Fibroblast of lung (primary cell): ENCODE data around the gene COQ4. TPM values are rescaled to one million over a fixed set of nuclear protein-coding genes. Genes with fewer than 3 reads are reported as not detected.

ENCODE experiments used
- DNase-seq, 2 donors: peaks; one replicate each; pipeline versions ENCODE4 v3.0.0 to v3.0.0-alpha.2; 2010; ENCODE audit warnings: low read depth in 2 of 2
- H2AFZ ChIP-seq: 2 replicates; pipeline ENCODE4 v1.5.1; 2012; ENCODE audit warnings: low read length, control low read depth, inconsistent platforms
- H3K27ac ChIP-seq: 2 replicates; pipeline ENCODE4 v1.5.1; 2011; ENCODE audit warnings: low read length, control low read depth; ENCODE audit not compliant: insufficient read depth
- H3K27me3 ChIP-seq: 2 replicates; pipeline ENCODE4 v1.5.1; 2011; ENCODE audit warnings: mild to moderate bottlenecking, low read length; ENCODE audit not compliant: control insufficient read depth, insufficient read depth
- H3K36me3 ChIP-seq: 2 replicates; pipeline ENCODE4 v1.5.1; 2011; ENCODE audit warnings: low read length; ENCODE audit not compliant: control insufficient read depth, insufficient read depth
- H3K4me1 ChIP-seq: 2 replicates; pipeline ENCODE4 v1.5.1; 2011; ENCODE audit warnings: low read length; ENCODE audit not compliant: control insufficient read depth, insufficient read depth; ENCODE audit errors: extremely low read depth
- H3K4me2 ChIP-seq: 2 replicates; pipeline ENCODE4 v1.5.1; 2011; ENCODE audit warnings: low read length, control low read depth; ENCODE audit not compliant: insufficient read depth; ENCODE audit errors: extremely low read depth
- H3K4me3 ChIP-seq, 4 experiments: fragments of 200-600 bp in 1 of 4; sonication (generic) in 1 of 4; replicated peaks in 1 of 4; 2 replicates each; pipeline ENCODE4 v1.5.1; 2011 to 2016; ENCODE audit warnings: low read length in 4 of 4, low read depth in 3 of 4, mild to moderate bottlenecking in 3 of 4, control low read depth in 2 of 4, inconsistent platforms in 1 of 4, mixed read lengths in 1 of 4; ENCODE audit not compliant: insufficient read depth in 1 of 4; ENCODE audit errors: control extremely low read depth in 1 of 4
- H3K79me2 ChIP-seq: 2 replicates; pipeline ENCODE4 v1.5.1; 2012; ENCODE audit warnings: mild to moderate bottlenecking, low read length, inconsistent platforms; ENCODE audit not compliant: control insufficient read depth, insufficient read depth
- H3K9ac ChIP-seq: 2 replicates; pipeline ENCODE4 v1.5.1; 2011; ENCODE audit warnings: mild to moderate bottlenecking, low read length, control low read depth; ENCODE audit not compliant: insufficient read depth
- H3K9me3 ChIP-seq: 2 replicates; pipeline ENCODE4 v1.5.1; 2012; ENCODE audit warnings: low read depth, low read length; ENCODE audit not compliant: control insufficient read depth, insufficient read depth
- H4K20me1 ChIP-seq: 2 replicates; pipeline ENCODE4 v1.5.1; 2011; ENCODE audit warnings: low read length; ENCODE audit not compliant: control insufficient read depth, insufficient read depth; ENCODE audit errors: extremely low read depth
- EZH2 ChIP-seq: IDR thresholded peaks from 2 replicates; pipeline ENCODE4 v1.5.1; 2012; ENCODE audit warnings: low read length, control low read depth, mild to moderate bottlenecking; ENCODE audit errors: missing control alignments
- polyA plus RNA-seq, 2 donors: library from polyadenylated mRNA; depleted of rRNA in 1 of 2; stranded (reverse) in 1 of 2; unstranded in 1 of 2; fragments of >200 nt; gene quantifications; 2 replicates each; pipeline ENCODE4 v1.2.1, GENCODE V29; 2011 to 2012; ENCODE audit warnings: missing spikeins in 1 of 2
- total RNA-seq: library from RNA; depleted of rRNA; stranded (reverse); fragments of >200 nt; gene quantifications from 2 replicates; pipeline ENCODE4 v1.2.1, GENCODE V29; 2014
- TF ChIP-seq, protein P1 (sequence below), 2 donors: IDR thresholded peaks in 1 of 2; conservative IDR thresholded peaks in 1 of 2; 1 replicate in 1 of 2; 2 replicates in 1 of 2; pipeline ENCODE4 v1.5.1; 2011 to 2012; ENCODE audit warnings: low read length in 2 of 2, control low read depth in 1 of 2, inconsistent platforms in 1 of 2, low read depth in 1 of 2, mild to moderate bottlenecking in 1 of 2

The COQ4 gene
- total and polyA plus RNA-seq, 2 donors (not counting 1 experiment from before 2014, with no cell fraction given), result 11.2 to 18.7 TPM

- peak overlapping the region; percentile 63 for H3K9ac ChIP-seq
- H4K20me1 ChIP-seq, result no peaks in the 10 kb centered on the region
- peak overlapping the region; percentile 5 for H2AFZ ChIP-seq
- peak overlapping the region; percentile 67 for H3K4me2 ChIP-seq
- peaks cover 11% of the 10 kb centered on the region for H3K36me3 ChIP-seq
- peak overlapping the region; percentile 81 for H3K27ac ChIP-seq
- peak overlapping the region; percentile 82 to 89 (median 88) for H3K4me3 ChIP-seq
- TF ChIP-seq EZH2, result no peak
- TF ChIP-seq, protein P1, sequence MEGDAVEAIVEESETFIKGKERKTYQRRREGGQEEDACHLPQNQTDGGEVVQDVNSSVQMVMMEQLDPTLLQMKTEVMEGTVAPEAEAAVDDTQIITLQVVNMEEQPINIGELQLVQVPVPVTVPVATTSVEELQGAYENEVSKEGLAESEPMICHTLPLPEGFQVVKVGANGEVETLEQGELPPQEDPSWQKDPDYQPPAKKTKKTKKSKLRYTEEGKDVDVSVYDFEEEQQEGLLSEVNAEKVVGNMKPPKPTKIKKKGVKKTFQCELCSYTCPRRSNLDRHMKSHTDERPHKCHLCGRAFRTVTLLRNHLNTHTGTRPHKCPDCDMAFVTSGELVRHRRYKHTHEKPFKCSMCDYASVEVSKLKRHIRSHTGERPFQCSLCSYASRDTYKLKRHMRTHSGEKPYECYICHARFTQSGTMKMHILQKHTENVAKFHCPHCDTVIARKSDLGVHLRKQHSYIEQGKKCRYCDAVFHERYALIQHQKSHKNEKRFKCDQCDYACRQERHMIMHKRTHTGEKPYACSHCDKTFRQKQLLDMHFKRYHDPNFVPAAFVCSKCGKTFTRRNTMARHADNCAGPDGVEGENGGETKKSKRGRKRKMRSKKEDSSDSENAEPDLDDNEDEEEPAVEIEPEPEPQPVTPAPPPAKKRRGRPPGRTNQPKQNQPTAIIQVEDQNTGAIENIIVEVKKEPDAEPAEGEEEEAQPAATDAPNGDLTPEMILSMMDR (conservative IDR thresholded peaks at IDR 0.05 in 1 of 2, IDR thresholded peaks at IDR 0.05 in 1 of 2; ENCODE audit: low read depth in 1 of 2, low read length in 2 of 2), result no peak
- DNase-seq, result peak; percentile 44 to 63
- H3K9me3 ChIP-seq, result no peaks in the 10 kb centered on the region
- H3K79me2 ChIP-seq, result peaks cover 29% of the 10 kb centered on the region
- no peaks in the 10 kb centered on the region for H3K27me3 ChIP-seq
- H3K4me1 ChIP-seq, result peaks cover 9% of the 10 kb centered on the region
Measured at GRCh38 chr9:128323212-128323730, 632 bp downstream of the COQ4 start.

- Histone ChIP-seq H3K4me1 (peaks cover 11% of the 10 kb centered on the region), H3K9me3 (no peaks in the 10 kb centered on the region), H3K79me2 (peaks cover 29% of the 10 kb centered on the region), H3K4me2 (peak overlapping the region; percentile 67), H3K9ac (no peak overlapping the region), H3K27ac (no peak overlapping the region), H3K36me3 (peaks cover 11% of the 10 kb centered on the region), H3K4me3 (peak overlapping the region; percentile 82 to 89 (median 88)), H2AFZ (no peak overlapping the region), H4K20me1 (no peaks in the 10 kb centered on the region), H3K27me3 (no peaks in the 10 kb centered on the region)
- TF ChIP-seq EZH2, result no peak
- TF ChIP-seq, protein P1 (conservative IDR thresholded peaks at IDR 0.05 in 1 of 2, IDR thresholded peaks at IDR 0.05 in 1 of 2; ENCODE audit: low read depth in 1 of 2, low read length in 2 of 2), result no peak
- no peak for DNase-seq
Measured at GRCh38 chr9:128323791-128324190, 1.2 kb downstream of the COQ4 start.

DNA sequence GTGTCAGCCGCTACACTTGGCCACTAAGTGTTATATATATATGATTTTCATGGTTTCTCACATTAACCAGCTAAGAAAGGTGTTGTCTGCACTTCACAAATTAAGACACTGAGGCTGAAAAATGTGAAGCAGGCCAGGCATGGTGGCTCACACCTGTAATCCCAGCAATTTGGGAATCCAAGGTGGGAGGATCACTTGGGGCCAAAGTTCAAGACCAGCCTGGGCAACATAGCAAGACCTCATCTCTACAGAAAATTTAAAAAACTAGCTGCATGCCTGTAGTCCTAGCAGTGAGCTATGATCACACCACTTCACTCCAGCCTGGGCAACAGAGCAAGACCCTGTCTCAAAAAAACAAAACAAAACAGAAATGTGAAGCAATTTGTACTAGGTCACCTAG is 1.8 kb downstream of the COQ4 start:
- Histone ChIP-seq H4K20me1 (no peaks in the 10 kb centered on the region), H3K4me1 (peaks cover 11% of the 10 kb centered on the region), H3K9me3 (no peaks in the 10 kb centered on the region), H3K36me3 (peaks cover 11% of the 10 kb centered on the region), H3K4me2 (no peak overlapping the region), H2AFZ (no peak overlapping the region), H3K9ac (no peak overlapping the region), H3K79me2 (peaks cover 29% of the 10 kb centered on the region), H3K4me3 (no peak overlapping the region), H3K27me3 (no peaks in the 10 kb centered on the region), H3K27ac (no peak overlapping the region)
- no peak for DNase-seq
- TF ChIP-seq EZH2, result no peak
- TF ChIP-seq, protein P1 (conservative IDR thresholded peaks at IDR 0.05 in 1 of 2, IDR thresholded peaks at IDR 0.05 in 1 of 2; ENCODE audit: low read depth in 1 of 2, low read length in 2 of 2), result no peak
